Lower lobe of right lung (tissue), 2 donors: ENCODE data around the gene ZNF92. TPM values are rescaled to one million over a fixed set of nuclear protein-coding genes. Genes with fewer than 3 reads are reported as not detected.
"Not testable (repeated sequence)": the region's sequence is repeated elsewhere in the genome, so short reads cannot be mapped to it uniquely, and the experiment has no call there.

Source experiments
- ATAC-seq, 2 donors: fragments of 200-7000 bp; cut with Tn5 transposase; one replicate each; pipeline ENCODE4 v1.9.1; 2020 to 2022; ENCODE audit warnings: mild to moderate bottlenecking in 2 of 2, moderate library complexity in 2 of 2
- DNase-seq: peaks from one replicate; pipeline ENCODE4 v3.0.0-alpha.2; 2020
- H3K27ac ChIP-seq: fragments of 200-600 bp; one replicate; pipeline ENCODE4 v1.8.0; 2022
- H3K27me3 ChIP-seq: fragments of 200-600 bp; one replicate; pipeline ENCODE4 v1.8.0; 2022; ENCODE audit warnings: low read depth
- H3K36me3 ChIP-seq: fragments of 200-600 bp; one replicate; pipeline ENCODE4 v1.8.0; 2022; ENCODE audit warnings: mild to moderate bottlenecking
- H3K4me1 ChIP-seq: fragments of 200-600 bp; one replicate; pipeline ENCODE4 v1.8.0; 2022
- H3K4me3 ChIP-seq: fragments of 200-600 bp; one replicate; pipeline ENCODE4 v1.8.0; 2022; ENCODE audit warnings: mild to moderate bottlenecking
- H3K9me3 ChIP-seq: fragments of 200-600 bp; one replicate; pipeline ENCODE4 v1.8.0; 2022
- CTCF ChIP-seq: fragments of 200-600 bp; IDR thresholded peaks from one replicate; pipeline ENCODE4 v1.8.0; 2022; ENCODE audit warnings: antibody characterized with exemption, mild to moderate bottlenecking
- intact Hi-C: fragments of 100-400 bp; cut with DNase I; formaldehyde crosslinking; loops from one replicate; pipeline ENCODE4 v1.11.0; 2022
- total RNA-seq: library from RNA; stranded (reverse); fragmentation: NEBNext Ultra II Directional; extraction: Animal tissue kit (Norgen Biotek cat#: 25700); gene quantifications from one replicate; pipeline ENCODE4 v1.2.1, GENCODE V29; 2021
- donor health status: DM: no; HTN: yes; CAD: no; lungs with severe emphysema.

ZNF92 gene
- total RNA-seq, 1 donor from 2014 or later = 7.9 TPM

GRCh38 chr7:65387891-65388290, 14.2 kb downstream of the ZNF92 start:
- no peak for TF ChIP-seq CTCF
- H3K27me3 ChIP-seq = no peaks in the 10 kb centered on the region
- intact Hi-C loops = no loop called here
- H3K9me3 ChIP-seq = no peaks in the 10 kb centered on the region
- ATAC-seq (no peak), DNase-seq (no peak)
- H3K36me3 ChIP-seq = peaks cover 23% of the 10 kb centered on the region
- H3K27ac ChIP-seq = no peak overlapping the region
- no peak overlapping the region for H3K4me3 ChIP-seq
- no peaks in the 10 kb centered on the region for H3K4me1 ChIP-seq

- Histone ChIP-seq H3K4me1 (no peaks in the 10 kb centered on the region), H3K27me3 (no peaks in the 10 kb centered on the region), H3K36me3 (peaks cover 23% of the 10 kb centered on the region), H3K9me3 (no peaks in the 10 kb centered on the region), H3K27ac (no peak overlapping the region), H3K4me3 (no peak overlapping the region)
- ATAC-seq (no peak), DNase-seq (no peak)
- no peak for TF ChIP-seq CTCF
- intact Hi-C loops = no loop called here
Measured at GRCh38 chr7:65390588-65390987, 16.9 kb downstream of the ZNF92 start.

GRCh38 chr7:65397730-65398142, 24.1 kb downstream of the ZNF92 start:
- DNase-seq = no peak
- H3K4me3 ChIP-seq = no peak overlapping the region
- H3K27ac ChIP-seq = no peak overlapping the region
- no peaks in the 10 kb centered on the region for H3K27me3 ChIP-seq
- H3K9me3 ChIP-seq = peaks cover 30% of the 10 kb centered on the region
- peaks cover 16% of the 10 kb centered on the region for H3K36me3 ChIP-seq
- intact Hi-C loops = no loop called here
- TF ChIP-seq CTCF = no peak
- no peaks in the 10 kb centered on the region for H3K4me1 ChIP-seq
- ATAC-seq = no peak

GRCh38 chr7:65398671-65399070, 25.0 kb downstream of the ZNF92 start:
- peaks cover 16% of the 10 kb centered on the region for H3K36me3 ChIP-seq
- H3K27me3 ChIP-seq, H3K27ac ChIP-seq, intact Hi-C loops, H3K4me1 ChIP-seq, DNase-seq, H3K4me3 ChIP-seq, ATAC-seq: not testable (repeated sequence)
- peaks cover 39% of the 10 kb centered on the region for H3K9me3 ChIP-seq

GRCh38 chr7:65399101-65399500, 25.4 kb downstream of the ZNF92 start:
- intact Hi-C loops = not testable (repeated sequence)
- H3K9me3 ChIP-seq = peaks cover 43% of the 10 kb centered on the region
- H3K36me3 ChIP-seq = peaks cover 16% of the 10 kb centered on the region

GRCh38 chr7:65404020-65404419, 30.4 kb downstream of the ZNF92 start:
- intact Hi-C loops = no loop called here
- peaks cover 63% of the 10 kb centered on the region for H3K9me3 ChIP-seq
- H3K27ac ChIP-seq = no peak overlapping the region
- H3K4me3 ChIP-seq = no peak overlapping the region
- peaks cover 3% of the 10 kb centered on the region for H3K36me3 ChIP-seq
- ATAC-seq = no peak
- H3K27me3 ChIP-seq = no peaks in the 10 kb centered on the region
- TF ChIP-seq CTCF = no peak
- no peaks in the 10 kb centered on the region for H3K4me1 ChIP-seq
- no peak for DNase-seq

More at GRCh38 chr7:65399101-65399500, 25.4 kb downstream of the ZNF92 start:
- H3K27ac ChIP-seq, H3K4me1 ChIP-seq, H3K4me3 ChIP-seq, ATAC-seq, DNase-seq, H3K27me3 ChIP-seq: not testable (repeated sequence)

- peaks cover 57% of the 10 kb centered on the region for H3K9me3 ChIP-seq
- intact Hi-C loops = not testable (repeated sequence)
Measured at GRCh38 chr7:65406706-65407105, 33.1 kb downstream of the ZNF92 start.

More at GRCh38 chr7:65406706-65407105, 33.1 kb downstream of the ZNF92 start:
- H3K4me1 ChIP-seq, H3K36me3 ChIP-seq, H3K27ac ChIP-seq, H3K27me3 ChIP-seq, H3K4me3 ChIP-seq, DNase-seq, ATAC-seq: not testable (repeated sequence)
